GM21717 (cell line): ENCODE results near the gene HOXB3.

ENCODE experiments used
- ATAC-seq: cut with Tn5 transposase; IDR thresholded peaks from one replicate; pipeline ENCODE4 v1.9.1; 2021; ENCODE audit warnings: mild to moderate bottlenecking, moderate library complexity; ENCODE audit not compliant: unreplicated experiment

The HOXB3 gene

GRCh38 chr17:48506246-48506645, 83.8 kb downstream of the HOXB3 start:
- ATAC-seq = no peak

- peak; percentile 76 for ATAC-seq
Observed at GRCh38 chr17:48505788-48506187, 84.3 kb downstream of the HOXB3 start.

GRCh38 chr17:48504953-48505352, 85.1 kb downstream of the HOXB3 start:
- ATAC-seq = no peak

GRCh38 chr17:48503747-48504146, 86.3 kb downstream of the HOXB3 start:
- ATAC-seq = no peak

DNA sequence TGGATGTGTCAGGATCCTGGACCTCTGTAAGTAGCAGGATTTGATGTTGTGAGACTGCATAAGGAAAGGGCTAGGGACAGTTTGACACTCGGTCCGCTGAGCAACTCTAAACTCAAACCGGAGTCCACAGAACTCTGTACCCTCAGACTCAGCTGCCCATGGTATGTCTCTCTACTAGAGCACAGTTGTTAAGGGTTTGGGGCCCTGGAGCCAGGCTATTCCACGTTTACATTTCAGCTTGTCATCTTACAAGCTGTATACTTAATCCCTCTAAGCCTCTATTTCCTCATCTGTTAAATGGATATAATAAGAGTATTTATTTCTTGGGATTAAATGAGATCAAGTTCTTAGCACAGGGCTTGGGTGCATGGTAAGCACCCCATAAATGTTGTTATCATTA, 87.1 kb downstream of the HOXB3 start:
- no peak for ATAC-seq

GRCh38 chr17:48502312-48502711, 87.7 kb downstream of the HOXB3 start:
- ATAC-seq = no peak

DNA sequence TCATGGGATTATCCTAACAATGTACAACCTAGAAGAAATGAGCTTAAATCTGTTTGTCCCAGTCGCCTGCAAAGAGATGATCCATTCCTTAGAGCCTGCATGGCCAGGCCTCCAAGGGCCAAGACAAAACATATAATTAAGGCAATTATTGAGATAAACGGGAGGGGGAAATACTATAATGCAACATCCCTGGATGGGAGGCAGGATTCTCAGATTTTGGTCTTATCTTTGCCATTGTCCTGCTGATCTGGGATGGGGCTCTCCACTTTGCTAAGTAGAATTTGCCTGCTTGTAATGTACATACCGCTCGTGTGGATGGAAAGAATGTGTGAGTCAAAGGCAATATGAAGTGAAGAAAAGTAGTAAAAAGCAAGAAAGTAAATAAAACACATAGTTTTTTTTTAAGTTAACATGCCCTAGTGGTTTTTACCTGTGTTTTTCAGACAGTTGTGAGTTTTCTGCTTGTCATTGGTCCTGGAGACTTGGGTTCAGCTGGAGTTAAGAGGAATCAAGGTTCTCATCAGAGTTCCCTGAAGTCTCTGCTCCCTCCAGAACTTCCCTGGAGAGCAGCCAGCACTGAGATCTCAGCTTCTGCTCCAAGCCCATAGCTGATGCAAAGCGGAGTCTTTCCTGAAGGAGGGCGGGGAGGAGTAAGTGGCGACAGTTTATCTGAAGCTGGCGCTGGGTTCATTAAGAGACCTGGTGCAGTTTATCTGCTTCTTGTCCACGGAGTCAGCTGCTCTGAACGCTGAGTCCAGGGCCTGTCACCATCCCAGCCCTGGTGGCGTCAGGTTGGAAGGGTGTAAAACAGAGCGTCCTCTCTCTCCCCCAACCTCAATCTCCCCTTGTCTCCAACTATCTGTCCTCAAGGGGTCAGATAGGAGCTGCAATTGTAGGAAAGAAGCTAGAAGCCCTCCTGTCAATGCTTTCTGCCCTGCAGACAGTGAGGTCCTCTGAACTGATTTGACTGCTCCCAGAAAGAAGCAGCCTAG, 89.3 kb downstream of the HOXB3 start:
- ATAC-seq = no peak

GRCh38 chr17:48499735-48500434, 90.2 kb downstream of the HOXB3 start:
- ATAC-seq = no peak

GRCh38 chr17:48499248-48499647, 90.8 kb downstream of the HOXB3 start:
- no peak for ATAC-seq
